NCI-H748 treated with DMSO at 0.1 percent for 48 hours (cell line): ENCODE measurements around the gene FAM90A26.
A peak's percentile ranks its signal among the peaks of the same experiment; 100 is the strongest.
"Not testable (repeated sequence)": the region's sequence is repeated elsewhere in the genome, so short reads cannot be mapped to it uniquely, and the experiment has no call there.

Source experiments
- DNase-seq: peaks from one replicate; lab custom pipeline; 2025; lab: John Stamatoyannopoulos, UW

Gene FAM90A26

GRCh38 chr4:9169791-9170459, at the start of gene FAM90A26:
FAM90A26 (plus strand) TSS chr4:9170409; CDS start chr4:9173173, 2,764 bp downstream.
- not testable (repeated sequence) for DNase-seq

GRCh38 chr4:9122711-9123110, 47.5 kb upstream of the FAM90A26 start:
- DNase-seq, result not testable (repeated sequence)

GRCh38 chr4:9123572-9124007, 46.6 kb upstream of the FAM90A26 start:
- not testable (repeated sequence) for DNase-seq

GRCh38 chr4:9125601-9126161, 44.5 kb upstream of the FAM90A26 start:
- not testable (repeated sequence) for DNase-seq

- DNase-seq, result not testable (repeated sequence)
Measured at GRCh38 chr4:9131420-9131819, 38.8 kb upstream of the FAM90A26 start.

- not testable (repeated sequence) for DNase-seq
Measured at GRCh38 chr4:9132849-9133248, 37.4 kb upstream of the FAM90A26 start.

GRCh38 chr4:9134011-9134410, 36.2 kb upstream of the FAM90A26 start:
- not testable (repeated sequence) for DNase-seq

- not testable (repeated sequence) for DNase-seq
Measured at GRCh38 chr4:9134556-9134955, 35.7 kb upstream of the FAM90A26 start.

- DNase-seq, result not testable (repeated sequence)
Measured at GRCh38 chr4:9141050-9141449, 29.2 kb upstream of the FAM90A26 start.

- DNase-seq, result not testable (repeated sequence)
Measured at GRCh38 chr4:9142786-9143185, 27.4 kb upstream of the FAM90A26 start.

- DNase-seq, result no peak
Measured at GRCh38 chr4:9143421-9144080, 26.7 kb upstream of the FAM90A26 start.

- DNase-seq, result no peak
Measured at GRCh38 chr4:9146967-9147366, 23.2 kb upstream of the FAM90A26 start.

GRCh38 chr4:9147368-9147767, 22.8 kb upstream of the FAM90A26 start:
- not testable (repeated sequence) for DNase-seq

- not testable (repeated sequence) for DNase-seq
Measured at GRCh38 chr4:9148611-9149409, 21.4 kb upstream of the FAM90A26 start.

- not testable (repeated sequence) for DNase-seq
Measured at GRCh38 chr4:9151809-9152179, 18.4 kb upstream of the FAM90A26 start.

GRCh38 chr4:9152180-9153007, 17.8 kb upstream of the FAM90A26 start:
- DNase-seq, result not testable (repeated sequence)

- DNase-seq, result peak; percentile 72
Measured at GRCh38 chr4:9153008-9153570, 17.1 kb upstream of the FAM90A26 start.

GRCh38 chr4:9153571-9154157, 16.5 kb upstream of the FAM90A26 start:
- not testable (repeated sequence) for DNase-seq

- DNase-seq, result not testable (repeated sequence)
Measured at GRCh38 chr4:9155101-9155886, 14.9 kb upstream of the FAM90A26 start.

- not testable (repeated sequence) for DNase-seq
Measured at GRCh38 chr4:9158392-9158791, 11.8 kb upstream of the FAM90A26 start.
